HEK293T (cell line): ENCODE measurements around the gene PDGFRB.

Source experiments
- ARNT ChIP-seq: fragments of 450-650 bp; IDR thresholded peaks from 2 replicates; pipeline ENCODE4 v1.6.1; 2017; ENCODE audit warnings: mild to moderate bottlenecking
- BHLHE40 ChIP-seq: fragments of 450-650 bp; IDR thresholded peaks from 2 replicates; pipeline ENCODE4 v1.6.1; 2016; ENCODE audit warnings: mild to moderate bottlenecking, moderate library complexity, borderline replicate concordance
- ELF4 ChIP-seq: fragments of 450-650 bp; IDR thresholded peaks from 2 replicates; pipeline ENCODE4 v1.6.1; 2017; ENCODE audit warnings: antibody characterized with exemption
- FOXA1 ChIP-seq: fragments of 450-650 bp; IDR thresholded peaks from 2 replicates; pipeline ENCODE4 v1.6.1; 2016; ENCODE audit warnings: mild to moderate bottlenecking
- FOXK2 ChIP-seq: fragments of 450-650 bp; IDR thresholded peaks from 2 replicates; pipeline ENCODE4 v1.6.1; 2016; ENCODE audit warnings: mild to moderate bottlenecking
- FOXM1 ChIP-seq: fragments of 450-650 bp; IDR thresholded peaks from 2 replicates; pipeline ENCODE4 v1.6.1; 2017; ENCODE audit warnings: mild to moderate bottlenecking, borderline replicate concordance
- HDGF ChIP-seq: fragments of 450-650 bp; IDR thresholded peaks from 2 replicates; pipeline ENCODE4 v1.6.1; 2017; ENCODE audit warnings: antibody characterized with exemption, borderline replicate concordance
- NFRKB ChIP-seq: fragments of 450-650 bp; IDR thresholded peaks from 2 replicates; pipeline ENCODE4 v1.6.1; 2016; ENCODE audit warnings: mild to moderate bottlenecking, moderate library complexity
- SP1 ChIP-seq: fragments of 450-650 bp; IDR thresholded peaks from 2 replicates; pipeline ENCODE4 v1.6.1; 2017
- SUZ12 ChIP-seq: fragments of 450-650 bp; IDR thresholded peaks from 2 replicates; pipeline ENCODE4 v1.6.1; 2016; ENCODE audit warnings: mild to moderate bottlenecking
- TARDBP ChIP-seq: fragments of 450-650 bp; IDR thresholded peaks from 2 replicates; pipeline ENCODE4 v1.6.1; 2016
- ZNF384 ChIP-seq: fragments of 450-650 bp; IDR thresholded peaks from 2 replicates; pipeline ENCODE4 v1.6.1; 2016
- TF ChIP-seq, protein P1 (sequence below): fragments of 450-650 bp; IDR thresholded peaks from 2 replicates; pipeline ENCODE4 v1.6.1; 2016

DNA sequence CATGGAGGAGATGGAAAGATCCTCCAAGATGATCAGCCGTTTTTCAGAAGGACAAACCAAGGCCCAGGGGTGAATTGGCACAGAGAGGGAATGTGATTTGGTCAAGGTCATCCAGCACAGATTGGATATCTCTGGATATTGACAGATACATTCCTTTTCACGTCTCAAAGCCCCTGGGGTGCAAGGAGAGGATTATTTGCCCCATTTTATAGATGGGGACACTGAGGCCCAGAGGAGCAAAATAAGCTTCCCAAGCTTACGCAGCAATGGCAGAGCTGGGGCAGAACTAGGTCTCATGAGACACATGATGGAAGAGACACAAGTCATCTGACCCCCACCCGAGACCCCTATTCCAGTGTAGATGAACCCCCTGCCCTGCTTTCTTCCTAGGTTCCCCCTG is 895 bp upstream of the PDGFRB start:
- no peak for TF ChIP-seq ARNT
- no peak for TF ChIP-seq ELF4
- no peak for TF ChIP-seq SP1
- no peak for TF ChIP-seq ZNF384
- TF ChIP-seq FOXM1, result no peak
- no peak for TF ChIP-seq BHLHE40
- TF ChIP-seq SUZ12, result no peak
- TF ChIP-seq NFRKB, result no peak
- no peak for TF ChIP-seq TARDBP
- TF ChIP-seq, protein P1, sequence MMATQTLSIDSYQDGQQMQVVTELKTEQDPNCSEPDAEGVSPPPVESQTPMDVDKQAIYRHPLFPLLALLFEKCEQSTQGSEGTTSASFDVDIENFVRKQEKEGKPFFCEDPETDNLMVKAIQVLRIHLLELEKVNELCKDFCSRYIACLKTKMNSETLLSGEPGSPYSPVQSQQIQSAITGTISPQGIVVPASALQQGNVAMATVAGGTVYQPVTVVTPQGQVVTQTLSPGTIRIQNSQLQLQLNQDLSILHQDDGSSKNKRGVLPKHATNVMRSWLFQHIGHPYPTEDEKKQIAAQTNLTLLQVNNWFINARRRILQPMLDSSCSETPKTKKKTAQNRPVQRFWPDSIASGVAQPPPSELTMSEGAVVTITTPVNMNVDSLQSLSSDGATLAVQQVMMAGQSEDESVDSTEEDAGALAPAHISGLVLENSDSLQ, result no peak
- TF ChIP-seq FOXA1, result no peak
- no peak for TF ChIP-seq FOXK2
- no peak for TF ChIP-seq HDGF
